Fibroblast of pulmonary artery (primary cell): ENCODE results near the gene CYB561A3.
A peak's percentile ranks its signal among the peaks of the same experiment; 100 is the strongest.

Experiments used
- DNase-seq: peaks from one replicate; pipeline ENCODE4 v3.0.0-alpha.2; 2010; ENCODE audit warnings: low read depth
- H3K4me3 ChIP-seq: replicated peaks from 2 replicates; pipeline ENCODE4 v1.5.1; 2011; ENCODE audit warnings: low read depth, mild to moderate bottlenecking, control low read depth, low read length, moderate library complexity
- CTCF ChIP-seq: IDR thresholded peaks from 2 replicates; pipeline ENCODE4 v1.5.1; 2011; ENCODE audit warnings: mild to moderate bottlenecking, control low read depth, low read length, inconsistent platforms; ENCODE audit errors: missing control alignments

CYB561A3 gene

DNA sequence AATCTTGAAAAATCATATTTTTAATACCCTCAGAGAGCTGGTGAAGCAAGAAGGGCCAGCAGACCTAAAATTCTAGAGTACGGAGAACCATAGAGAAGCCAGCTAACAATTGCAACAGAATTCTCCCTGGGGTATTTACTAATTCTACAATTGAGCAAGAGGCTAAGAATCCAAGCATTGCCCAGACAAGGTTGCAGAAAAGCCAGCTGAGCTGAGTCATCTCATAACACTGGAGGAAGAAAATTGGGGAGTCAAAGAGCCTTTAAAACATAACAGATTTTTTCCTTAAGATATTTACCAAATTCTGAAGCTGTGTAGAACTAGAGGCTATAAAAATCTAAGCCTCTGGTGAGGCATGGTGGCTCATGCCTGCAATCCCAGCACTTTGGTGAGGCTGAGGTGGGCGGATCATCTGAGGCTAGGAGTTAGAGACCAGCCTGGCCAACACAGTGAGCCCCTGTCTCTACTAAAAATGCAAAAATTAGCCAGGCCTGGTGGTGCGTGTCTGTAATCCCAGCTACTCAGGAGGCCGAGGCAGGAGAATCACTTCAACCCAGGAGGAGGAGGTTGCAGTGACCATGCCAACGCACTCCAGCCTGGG is 17.1 kb upstream of the CYB561A3 start:
- DNase-seq, result peak; percentile 97
- H3K4me3 ChIP-seq, result no peak overlapping the region
- TF ChIP-seq CTCF, result no peak

DNA sequence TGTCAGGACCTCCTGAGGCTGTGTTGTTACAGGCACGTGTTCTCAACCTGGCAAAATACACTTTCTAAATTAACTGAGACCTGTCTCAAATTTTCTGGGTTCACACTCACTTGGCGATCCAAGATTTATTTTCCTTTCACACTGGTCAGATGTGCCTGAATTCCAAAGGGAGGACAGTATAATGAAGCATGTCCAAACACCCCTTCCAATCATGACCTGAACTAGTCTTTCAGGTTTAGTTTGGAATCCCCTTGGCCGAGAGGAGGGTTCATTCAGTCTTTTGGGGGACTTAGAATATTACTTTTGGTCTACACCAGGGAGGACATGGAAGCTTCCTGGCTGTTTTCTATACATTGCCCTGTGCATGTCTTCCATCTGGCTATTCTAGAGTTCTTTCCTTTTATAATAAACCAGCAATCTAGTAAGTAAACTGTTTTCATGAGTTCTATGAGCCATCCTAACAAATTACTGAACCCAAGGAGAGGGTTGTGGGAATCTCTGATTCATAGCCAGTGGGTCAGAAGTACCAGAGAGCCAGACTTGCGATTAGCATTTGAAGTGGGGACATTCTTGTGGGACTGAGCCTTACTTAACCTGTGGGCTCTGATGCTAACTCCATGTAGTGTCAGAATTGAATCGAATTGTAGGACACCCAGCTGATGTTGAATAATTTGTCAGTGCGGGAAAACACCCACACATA is 15.9 kb upstream of the CYB561A3 start:
- no peak for TF ChIP-seq CTCF
- DNase-seq, result no peak
- H3K4me3 ChIP-seq, result no peak overlapping the region

GRCh38 chr11:61375761-61376108 is 14.1 kb upstream of the CYB561A3 start:
- no peak for DNase-seq
- H3K4me3 ChIP-seq, result no peak overlapping the region
- TF ChIP-seq CTCF, result no peak

GRCh38 chr11:61372659-61373420 is 11.2 kb upstream of the CYB561A3 start:
- no peak for TF ChIP-seq CTCF
- DNase-seq, result no peak
- H3K4me3 ChIP-seq, result no peak overlapping the region

DNA sequence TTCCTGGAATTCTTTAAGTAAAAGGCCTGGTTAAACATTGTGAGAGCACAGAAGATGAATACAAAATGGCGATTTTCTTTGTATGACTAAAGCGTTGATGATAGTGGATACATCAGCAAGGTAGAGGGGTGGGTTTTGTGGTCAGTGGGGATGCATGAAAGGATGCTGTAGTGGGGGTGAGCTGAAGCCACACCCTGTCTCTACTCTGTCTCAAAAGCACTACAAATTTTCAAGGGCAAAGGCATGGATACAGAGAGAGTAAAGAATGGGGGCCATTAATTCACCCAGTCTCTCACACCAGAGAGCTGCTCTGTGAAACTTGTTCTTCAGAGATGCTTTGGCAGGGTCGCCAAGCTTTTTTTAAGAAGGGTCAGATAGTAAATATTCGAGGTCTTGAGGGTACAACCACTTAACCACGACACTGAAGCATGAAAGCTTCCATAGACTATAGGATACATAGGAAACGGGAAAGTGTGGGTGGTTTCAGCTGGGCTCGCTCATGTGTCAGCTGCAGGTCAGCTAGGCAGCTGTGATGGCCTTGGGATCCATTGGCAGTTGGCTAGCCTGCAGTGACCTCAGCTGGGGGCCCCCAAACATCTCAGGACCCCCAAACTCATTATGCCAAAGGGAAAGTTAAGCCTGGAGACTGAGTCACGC is 8.8 kb upstream of the CYB561A3 start:
- no peak overlapping the region for H3K4me3 ChIP-seq
- TF ChIP-seq CTCF, result no peak
- DNase-seq, result no peak

- TF ChIP-seq CTCF, result no peak
- no peak overlapping the region for H3K4me3 ChIP-seq
- peak; percentile 80 for DNase-seq
Measured at GRCh38 chr11:61369372-61370348, 8.0 kb upstream of the CYB561A3 start.
